EL (cell line): ENCODE data around the gene DNMT3L.
"Not testable (repeated sequence)": the region's sequence is repeated elsewhere in the genome, so short reads cannot be mapped to it uniquely, and the experiment has no call there.

Experiments used
- DNase-seq: peaks from one replicate; pipeline ENCODE4 v3.0.0-alpha.2; 2016

DNMT3L gene

DNA sequence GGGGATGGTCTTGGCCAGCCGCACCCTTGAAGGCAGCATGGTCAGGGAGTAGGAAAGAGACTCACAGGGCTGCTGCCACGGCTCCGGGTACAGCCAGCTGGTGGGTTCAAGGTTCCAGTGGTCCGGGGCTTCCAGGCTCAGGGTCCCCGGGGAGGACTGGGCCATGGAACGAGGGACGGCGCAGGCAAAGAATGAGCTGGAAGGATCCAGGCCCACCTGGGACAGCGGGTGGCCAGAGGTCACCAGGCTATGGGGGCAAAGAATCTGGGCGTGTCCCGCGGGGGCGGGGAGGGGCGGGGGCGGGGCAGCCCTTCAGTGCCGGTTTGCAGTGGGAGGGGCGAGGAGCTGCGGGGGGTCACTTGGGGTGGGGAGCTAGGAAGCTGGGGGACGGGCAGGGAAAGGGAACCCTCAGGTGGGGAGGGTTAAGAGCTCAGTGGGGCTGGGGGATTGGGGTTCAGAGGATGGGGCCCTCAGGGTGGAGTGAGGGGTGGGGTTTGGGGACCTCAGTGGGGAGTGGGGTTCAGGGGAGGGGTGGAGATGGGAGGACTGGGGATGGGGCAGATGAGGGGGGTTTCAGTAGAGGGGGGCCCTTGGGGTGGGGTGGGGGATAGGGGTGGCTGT, at the start of gene DNMT3L:
Gene DNMT3L (minus strand): TSS at position 223 of the 621 bp plus-strand sequence. CDS start 638 bp downstream, outside the sequence.
- DNase-seq: no peak

DNA sequence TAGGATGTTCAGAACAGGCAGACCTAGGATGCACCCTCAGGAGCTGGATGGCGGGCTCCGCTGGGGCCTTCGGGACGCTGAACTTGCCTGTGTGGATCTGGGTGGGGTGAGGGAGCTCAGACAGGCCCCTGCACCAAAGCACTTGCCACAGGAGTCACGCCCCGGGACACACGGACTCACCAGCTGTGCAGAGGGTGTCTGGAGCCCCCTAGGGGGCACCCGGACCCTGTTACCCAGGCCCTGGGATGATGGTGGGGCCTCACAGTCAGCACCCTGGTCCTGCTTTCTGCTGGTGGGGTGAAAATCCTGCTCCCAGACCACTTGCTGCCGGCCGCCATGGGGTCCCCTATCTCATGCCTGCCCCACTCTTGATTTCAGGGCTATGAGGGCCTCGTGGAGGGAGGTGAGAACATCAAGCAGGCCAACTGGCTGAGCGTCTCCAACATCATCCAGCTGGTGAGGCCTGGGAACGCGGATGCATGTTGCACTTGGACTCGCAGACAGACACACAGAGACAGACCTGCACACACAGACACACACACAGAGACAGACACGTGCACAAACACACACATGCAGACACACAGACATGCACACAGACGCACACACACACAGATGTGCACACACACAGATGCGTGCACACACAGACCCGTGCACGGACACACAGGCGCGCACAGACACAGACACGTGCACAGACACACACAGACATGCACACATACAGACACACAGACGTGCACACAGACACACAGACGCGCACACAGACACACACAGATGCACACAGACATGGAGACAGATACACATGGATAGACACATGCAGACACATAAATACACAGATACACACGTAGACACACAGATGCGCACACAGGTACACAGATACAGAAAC, 49.2 kb upstream of the DNMT3L start:
- DNase-seq: no peak

DNA sequence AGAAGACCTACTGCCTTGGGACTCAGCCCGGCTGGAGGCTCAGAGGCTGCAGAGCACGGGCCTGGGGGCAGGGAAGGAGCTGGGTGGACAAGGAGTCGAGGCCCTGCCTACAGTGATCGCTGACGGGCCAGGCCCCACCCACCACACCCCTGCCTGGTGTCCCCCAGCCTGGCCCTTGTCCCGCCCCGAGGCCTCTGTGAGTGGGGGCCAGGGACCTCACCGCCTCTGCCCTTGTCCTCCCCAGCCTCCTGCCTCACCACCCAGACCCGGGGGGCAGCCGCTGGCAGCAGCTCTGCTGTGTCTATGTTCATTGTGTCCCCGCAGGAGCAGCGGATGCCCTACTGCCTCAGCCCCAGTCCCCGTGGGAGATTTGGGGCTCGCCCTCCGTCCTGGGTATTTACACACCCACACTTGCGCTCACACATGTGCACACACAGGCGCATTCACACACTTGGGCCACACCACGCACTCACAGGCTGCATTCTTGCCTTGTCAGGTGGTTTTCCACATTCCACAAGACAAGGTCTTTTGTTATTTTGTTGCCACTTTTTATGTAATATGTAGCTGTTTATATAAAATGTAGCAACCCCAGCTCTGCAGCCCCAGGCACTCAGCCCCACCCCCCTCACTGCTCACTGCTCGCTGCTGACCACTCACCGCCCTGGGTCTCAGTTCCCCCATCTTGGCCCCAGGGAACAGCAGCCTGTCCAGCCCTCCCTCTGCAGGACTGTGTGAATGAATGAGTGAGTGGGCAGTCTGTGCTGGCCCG, 45.4 kb upstream of the DNMT3L start:
- no peak for DNase-seq

DNA sequence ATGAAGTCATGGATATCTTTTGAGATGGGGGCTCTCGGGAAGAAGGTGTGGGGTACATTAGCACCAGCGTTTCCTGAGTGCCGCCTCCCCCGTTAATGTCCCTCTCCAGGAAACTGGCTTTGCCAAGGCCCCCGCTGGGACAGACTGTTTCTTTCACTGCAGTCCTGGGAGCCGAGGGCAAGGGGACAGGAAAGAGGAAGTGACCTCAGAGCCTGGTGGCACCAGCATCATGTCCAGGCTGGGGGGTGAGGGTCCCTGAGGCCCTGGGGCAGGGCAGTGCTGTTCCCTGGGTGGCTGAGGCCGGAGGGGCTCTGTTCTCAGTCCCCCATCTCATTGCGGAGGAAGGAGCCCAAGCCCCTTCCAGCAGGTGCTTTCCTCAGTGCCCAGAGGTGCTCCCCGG, 44.0 kb upstream of the DNMT3L start:
- DNase-seq: no peak

DNA sequence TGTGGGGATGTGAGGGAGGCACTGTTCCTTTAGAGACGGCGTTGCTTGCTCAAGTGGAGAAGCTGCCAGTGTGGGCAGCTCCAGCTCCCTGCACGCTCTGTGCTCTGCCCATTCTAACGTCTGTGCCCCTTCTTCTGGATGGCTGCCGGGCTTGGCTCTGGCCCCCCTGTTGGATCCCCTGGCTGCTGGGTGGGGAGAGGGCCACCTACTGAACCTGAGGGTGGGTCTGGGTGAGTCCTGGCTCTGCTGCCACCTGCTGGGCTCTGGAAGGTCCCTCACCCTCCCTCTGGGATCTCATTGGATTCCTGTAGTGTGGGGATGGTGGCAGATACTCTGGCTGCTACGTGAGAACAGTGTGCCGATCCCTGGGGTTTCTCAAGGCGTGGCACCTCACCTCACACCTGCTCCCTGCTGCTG, 43.2 kb upstream of the DNMT3L start:
- peak; percentile 34 for DNase-seq

DNA sequence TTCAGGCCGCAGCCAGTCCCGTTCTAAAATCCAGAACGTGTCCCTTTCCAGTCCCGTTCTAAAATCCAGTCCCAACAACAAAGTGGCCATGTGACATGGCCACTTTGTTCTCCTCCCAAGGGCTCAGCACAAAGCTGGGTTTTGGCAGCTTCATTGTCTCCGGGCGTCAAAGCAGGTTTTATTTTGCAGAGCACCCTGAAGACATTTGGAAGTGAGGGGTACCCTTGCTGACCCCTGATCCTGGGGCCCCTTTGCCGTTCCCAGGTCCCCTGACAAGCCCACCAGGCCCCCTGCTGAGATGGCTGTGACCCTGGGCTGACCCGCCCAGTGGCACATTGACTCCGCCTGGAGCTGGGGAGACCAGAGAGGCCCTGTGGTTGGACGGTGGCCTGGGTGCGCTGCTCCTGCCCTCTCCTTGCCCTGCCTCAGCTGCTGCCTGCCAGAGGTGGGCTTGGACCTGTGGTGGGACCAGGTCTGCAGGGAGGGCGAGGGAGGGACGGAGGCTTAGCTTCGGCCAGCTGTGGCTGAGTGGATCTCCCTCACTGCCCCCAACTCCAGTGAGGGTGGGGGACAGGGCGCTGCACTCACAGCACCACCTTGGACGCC, 42.4 kb upstream of the DNMT3L start:
- no peak for DNase-seq

DNA sequence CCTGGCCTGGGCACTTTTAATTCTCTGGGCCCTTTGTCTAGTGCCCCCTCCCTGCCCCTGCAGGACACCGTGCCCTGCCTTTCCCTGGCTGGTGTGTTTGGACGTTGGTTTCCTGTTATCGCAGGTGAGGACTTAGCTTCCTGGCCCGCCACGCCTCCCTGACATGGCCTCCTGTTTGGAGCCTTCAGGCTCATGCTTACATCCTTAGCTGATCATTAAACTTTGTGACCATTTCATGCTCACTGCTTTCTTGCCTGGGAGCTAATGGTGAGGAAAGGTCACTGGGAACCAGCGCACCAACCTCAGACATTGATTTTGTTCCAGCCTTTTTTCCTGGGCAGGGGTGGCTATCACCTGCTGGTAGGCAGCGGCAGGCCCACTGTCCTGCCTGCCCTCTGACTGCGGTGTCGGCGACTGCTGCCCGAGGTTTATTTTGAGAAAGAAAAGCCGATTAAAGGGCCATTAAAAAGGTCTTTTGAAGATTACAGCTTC, 41.8 kb upstream of the DNMT3L start:
- no peak for DNase-seq

DNA sequence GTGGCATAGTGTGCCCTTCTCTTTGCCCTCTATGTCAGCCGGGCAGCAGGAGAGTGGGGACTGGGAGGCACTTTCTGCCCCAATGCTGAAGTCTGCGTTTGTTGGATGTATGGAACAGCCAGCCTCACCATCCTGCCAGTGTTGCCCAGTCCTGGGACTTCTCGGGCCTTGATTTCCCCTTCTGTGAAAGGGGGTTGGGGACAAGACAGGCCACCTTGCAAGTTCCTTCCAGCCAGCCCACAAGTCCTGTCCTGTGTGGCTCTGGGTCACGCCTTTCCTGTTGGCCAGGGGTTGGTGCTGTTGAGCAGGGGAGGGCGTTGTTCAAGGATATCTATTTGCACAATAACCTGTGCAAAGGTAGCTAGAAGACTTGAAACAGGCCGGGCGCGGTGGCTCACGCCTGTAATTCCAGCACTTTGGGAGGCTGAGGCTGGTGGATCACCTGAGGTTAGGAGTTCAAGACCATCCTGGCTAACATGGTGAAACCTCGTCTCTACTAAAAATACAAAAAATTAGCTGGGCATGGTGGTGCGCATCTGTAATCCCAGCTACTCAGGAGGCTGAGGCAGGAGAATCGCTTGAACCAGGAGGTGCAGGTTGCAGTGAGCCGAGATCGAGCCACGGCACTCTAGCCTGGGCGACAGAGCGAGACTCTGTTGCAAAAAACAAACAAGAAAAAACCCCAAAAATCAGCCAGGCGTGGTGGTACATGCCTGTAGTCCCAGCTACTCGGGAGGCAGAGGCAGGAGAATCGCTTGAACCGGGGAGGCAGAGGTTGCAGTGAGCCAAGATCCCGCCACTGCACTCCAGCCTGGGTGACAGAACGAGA, 41.1 kb upstream of the DNMT3L start:
- not testable (repeated sequence) for DNase-seq

DNA sequence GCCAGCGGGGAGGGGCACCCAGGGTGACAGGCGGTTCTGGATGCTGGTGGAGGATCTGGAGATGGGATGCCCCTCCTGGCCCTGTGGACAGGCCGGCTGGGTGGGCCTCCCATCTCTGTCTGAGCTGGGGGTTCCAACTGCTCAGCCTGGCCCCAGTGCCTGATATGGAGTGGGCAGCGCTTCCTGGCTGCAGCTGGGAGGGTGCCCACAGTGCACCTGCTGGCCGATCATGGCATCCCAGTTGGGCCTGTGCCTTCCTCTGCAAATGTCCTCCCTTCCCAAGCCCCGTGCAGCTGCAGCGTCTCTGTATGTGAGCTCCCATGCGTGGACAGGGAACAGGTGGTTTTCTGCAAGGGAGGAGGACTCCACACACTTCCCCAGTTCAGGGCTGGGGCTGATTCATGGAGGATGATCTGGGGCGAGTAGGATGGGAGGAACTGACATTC, 40.3 kb upstream of the DNMT3L start:
- no peak for DNase-seq

DNA sequence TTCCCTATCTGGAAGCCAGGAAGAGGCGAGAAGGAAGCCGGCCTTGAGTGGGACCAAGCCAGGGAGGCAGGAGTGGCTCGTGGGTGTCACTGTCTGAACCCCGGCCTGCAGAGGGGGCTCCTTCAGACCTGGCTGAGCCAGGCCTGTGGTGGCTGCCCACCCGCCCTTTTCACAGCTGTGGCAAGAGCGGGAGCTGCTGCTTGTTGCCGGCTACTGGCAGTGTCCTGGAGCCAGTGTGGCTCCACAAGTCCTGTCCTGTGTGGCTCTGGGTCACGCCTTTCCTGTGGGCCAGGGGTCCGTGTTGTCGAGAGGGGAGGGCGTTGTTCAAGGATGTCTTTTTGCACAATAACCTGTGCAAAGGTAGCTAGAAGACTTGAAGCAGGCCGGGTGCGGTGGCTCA, 39.4 kb upstream of the DNMT3L start:
- DNase-seq: no peak

DNA sequence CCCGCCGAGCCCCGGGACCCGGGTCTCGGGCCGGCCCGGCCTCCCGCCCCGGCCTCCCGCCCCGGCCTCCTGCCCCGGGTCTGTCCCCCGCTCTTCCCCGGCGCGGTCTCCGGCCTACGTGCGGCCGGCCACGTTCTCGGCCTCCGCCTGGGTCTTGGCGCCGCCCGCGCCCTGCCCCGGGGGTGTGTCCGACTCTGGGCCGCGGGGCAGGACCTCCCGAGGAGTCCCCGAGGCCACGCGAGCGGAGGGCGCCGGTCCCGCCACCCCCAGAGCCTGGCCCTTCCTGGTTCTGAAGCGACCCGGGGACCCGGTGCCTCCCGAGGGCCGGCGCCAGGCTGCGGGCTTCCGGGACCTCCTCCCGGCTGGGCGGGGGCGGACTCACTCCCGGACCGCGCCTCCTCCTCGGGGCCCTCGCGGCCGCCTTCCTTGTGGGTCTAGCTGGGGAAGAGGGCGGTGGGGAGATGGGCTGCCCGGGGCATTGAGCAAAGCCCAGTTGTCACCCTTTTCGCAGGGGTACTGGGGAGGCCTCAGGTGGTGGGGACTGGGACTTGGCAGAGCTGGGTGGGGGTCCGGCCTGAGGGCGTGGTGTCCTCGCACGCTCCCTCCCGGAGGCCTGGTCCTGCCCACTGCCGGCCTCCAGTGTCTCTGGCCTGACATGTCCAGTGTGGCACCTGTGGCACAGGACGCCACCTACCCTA, 38.7 kb upstream of the DNMT3L start:
- peak; percentile 67 for DNase-seq

DNA sequence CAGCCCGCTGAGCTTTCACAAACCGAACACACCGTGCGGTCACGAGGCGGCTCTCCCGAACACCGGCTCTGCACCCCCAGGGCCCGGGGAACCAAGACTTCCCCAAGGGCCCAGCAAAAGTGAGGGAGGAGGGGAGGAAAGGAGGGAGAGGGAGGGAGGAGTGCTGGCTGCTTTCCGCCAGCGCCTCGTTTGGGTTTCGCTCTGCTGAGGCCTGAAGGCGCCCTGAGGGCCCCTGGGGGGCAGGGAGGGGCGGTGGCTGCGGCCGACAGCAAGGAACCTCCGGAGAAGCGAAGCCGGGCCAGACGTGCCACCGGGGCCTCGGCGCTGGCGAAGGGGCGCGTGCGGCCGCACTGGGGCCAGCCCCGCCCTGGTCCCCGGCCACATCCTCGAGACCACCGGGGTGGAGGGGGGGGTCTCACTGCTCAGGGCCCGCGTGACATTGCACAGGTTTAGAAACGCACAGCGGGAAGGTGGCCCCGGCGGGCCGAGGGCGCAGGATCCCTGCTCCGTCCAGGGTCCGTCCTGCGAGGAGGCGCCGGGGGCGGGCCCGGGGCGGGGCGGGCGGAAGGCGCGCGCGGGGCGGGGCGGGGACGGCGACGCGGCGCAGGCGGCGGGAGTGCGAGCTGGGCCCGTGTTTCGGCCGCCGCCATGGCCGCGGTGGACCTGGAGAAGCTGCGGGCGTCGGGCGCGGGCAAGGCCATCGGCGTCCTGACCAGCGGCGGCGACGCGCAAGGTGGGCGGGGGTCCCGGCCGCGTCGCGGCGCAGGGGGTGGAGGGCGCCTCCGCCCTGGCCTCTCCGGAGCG, 38.0 kb upstream of the DNMT3L start, which contains the start of gene PFKL:
Gene PFKL (plus strand): TSS at position 596 of the 804 bp plus-strand sequence. CDS start 53 bp downstream, at position 649.
- peak; percentile 80 for DNase-seq

DNA sequence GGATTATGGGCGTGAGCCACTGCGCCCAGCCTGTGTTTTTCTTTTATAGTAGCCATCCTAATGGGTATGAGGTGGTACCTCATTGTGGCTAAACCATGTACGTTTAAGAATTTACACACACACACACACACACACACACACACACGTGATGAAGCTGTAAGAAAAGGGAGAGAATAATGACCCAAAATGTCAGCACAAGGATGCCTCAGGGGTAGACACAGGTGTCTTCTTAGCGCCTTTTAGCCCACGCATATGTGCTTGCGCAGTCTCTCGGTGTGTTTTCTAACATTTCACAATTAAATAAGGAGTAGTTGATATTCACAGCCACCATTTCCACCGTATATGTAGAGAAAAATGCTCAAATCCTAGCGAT, 37.4 kb upstream of the DNMT3L start:
- DNase-seq: no peak

DNA sequence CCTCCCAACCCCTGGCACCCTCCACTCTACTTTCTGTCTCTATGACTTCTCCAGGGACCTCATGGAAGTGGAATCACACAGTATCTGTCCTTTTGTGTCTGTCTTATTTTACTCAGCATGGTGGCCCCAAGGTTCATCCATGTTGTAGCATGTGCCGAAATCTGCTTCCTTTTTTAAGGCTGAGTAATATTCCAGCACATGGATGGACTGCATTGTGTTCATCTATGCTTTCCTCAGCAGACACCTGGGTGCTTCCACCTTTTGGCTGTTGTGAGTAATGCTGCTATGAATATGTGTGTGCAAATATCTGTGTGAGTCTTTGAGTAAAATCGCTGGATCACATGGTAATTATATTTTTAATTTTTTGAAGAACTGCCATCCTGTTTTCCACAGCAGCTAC, 36.6 kb upstream of the DNMT3L start:
- peak; percentile 14 for DNase-seq

DNA sequence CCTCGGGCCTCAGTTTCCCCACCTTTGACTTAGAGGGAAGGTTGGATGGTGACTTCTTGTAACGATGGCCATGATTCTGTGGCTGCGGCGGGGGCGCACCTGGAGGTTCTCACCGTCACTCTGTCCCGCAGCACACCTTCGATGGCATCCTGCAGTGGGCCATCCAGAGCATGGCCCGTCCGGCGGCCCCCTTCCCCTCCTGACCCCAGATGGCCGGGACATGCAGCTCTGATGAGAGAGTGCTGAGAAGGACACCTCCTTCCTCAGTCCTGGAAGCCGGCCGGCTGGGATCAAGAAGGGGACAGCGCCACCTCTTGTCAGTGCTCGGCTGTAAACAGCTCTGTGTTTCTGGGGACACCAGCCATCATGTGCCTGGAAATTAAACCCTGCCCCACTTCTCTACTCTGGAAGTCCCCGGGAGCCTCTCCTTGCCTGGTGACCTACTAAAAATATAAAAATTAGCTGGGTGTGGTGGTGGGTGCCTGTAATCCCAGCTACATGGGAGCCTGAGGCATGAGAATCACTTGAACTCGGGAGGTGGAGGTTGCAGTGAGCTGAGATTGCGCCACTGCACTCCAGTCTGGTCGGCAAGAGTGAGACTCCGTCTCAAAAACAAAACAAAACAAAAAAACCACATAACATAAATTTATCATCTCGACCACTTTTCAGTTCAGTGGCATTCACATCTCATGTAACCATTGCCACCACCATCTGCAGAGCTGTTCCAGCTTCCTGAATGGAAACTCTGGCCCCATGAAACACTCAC, 36.0 kb upstream of the DNMT3L start:
- DNase-seq: peak; percentile 78

DNA sequence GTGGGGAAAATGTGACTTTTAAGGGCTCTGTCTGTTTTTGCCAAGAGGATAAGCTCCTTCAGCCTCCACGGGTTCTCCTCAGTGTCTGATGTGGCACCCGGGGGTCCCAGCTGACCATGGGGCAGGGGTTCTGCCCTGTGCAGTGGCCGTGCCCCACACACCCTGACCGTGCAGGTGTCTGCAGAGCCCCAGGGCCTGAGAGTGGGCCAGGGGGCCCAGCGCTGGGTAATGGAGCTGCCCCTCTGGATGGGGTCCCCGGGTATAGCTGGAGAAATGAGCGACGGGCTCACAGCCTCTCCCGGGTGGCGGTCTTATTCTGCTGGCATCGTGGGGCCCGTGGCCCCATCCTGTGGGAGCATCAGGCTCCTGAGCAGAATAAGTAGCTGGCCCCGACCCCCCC, 35.2 kb upstream of the DNMT3L start:
- DNase-seq: no peak

DNA sequence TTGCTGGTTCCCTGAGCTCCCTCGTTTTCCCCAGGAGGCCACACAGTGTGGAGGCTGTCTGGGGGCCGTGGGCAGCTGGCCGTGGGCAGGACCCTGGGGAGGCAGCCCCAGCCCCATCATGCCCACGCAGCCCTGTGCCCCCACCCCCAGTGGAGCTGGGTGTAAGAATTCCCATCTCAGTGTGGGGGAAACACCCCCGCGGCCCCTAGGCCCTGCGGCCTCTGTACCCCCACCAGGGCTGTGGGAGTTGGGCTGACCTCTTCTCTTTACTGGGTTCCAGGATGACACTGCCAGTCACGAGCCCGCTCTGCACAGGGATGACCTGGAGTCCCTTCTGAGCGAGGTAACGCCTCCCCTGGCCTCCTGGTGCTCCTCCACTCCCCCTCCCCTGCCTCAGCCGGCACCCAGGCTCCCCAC, 34.4 kb upstream of the DNMT3L start:
- DNase-seq: no peak

DNA sequence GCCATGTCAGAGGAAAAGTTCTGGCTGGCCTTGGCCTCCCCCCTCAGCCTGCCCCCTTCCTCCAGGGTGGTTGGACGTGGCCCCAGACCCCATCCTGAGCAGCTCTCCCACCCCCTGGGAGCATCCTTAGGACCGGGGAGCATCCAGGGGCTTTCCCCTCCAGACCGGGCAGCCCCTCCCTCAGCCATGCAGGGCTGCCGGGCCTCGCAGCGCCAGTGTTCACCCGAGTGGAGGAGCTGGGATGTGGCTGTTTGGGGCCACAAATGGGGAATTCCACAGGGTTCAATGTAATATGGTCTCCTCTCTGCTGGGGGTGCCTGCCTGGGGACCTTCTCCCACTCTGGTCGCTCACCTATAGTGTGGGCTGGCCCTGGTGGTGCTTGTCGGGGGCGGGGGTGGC, 33.9 kb upstream of the DNMT3L start:
- DNase-seq: no peak

DNA sequence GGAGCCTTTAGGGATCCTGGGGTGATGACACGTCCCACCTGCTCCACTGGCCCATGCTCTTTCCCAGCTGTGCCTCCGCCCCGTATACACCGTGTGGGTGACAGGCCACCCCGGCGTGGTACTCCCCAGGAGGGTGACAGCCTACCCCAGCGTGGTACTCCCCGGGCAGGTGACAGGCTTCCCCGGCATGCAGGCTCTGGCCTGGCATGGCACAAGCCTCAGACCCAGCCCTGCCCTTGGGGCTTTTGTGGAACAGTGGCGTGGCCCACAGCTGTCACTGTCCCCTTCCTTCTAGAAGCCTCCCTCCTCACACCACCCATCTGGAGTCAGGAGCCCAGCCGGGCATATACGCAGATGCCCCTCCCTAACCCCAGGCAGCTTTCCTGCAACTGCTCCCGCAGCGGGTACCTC, 33.5 kb upstream of the DNMT3L start:
- no peak for DNase-seq
